T-helper 9 cell (primary cell): Measurements from ENCODE around the gene MBOAT1.

Source experiments
- DNase-seq: peaks from one replicate; pipeline ENCODE4 v3.0.0-alpha.2; 2020

The MBOAT1 gene

GRCh38 chr6:20092071-20092566 is 120.2 kb downstream of the MBOAT1 start:
- DNase-seq: no peak

- DNase-seq: no peak
Measured at GRCh38 chr6:20086992-20087391, 125.3 kb downstream of the MBOAT1 start.

- no peak for DNase-seq
Measured at GRCh38 chr6:20085817-20086216, 126.5 kb downstream of the MBOAT1 start.

- DNase-seq: no peak
Measured at GRCh38 chr6:20084411-20084810, 127.9 kb downstream of the MBOAT1 start.

GRCh38 chr6:20071998-20072397 is 140.3 kb downstream of the MBOAT1 start:
- DNase-seq: no peak

- DNase-seq: no peak
Measured at GRCh38 chr6:20070047-20070446, 142.2 kb downstream of the MBOAT1 start.

- DNase-seq: no peak
Measured at GRCh38 chr6:20069021-20069522, 143.2 kb downstream of the MBOAT1 start.

GRCh38 chr6:20068421-20068988 is 143.8 kb downstream of the MBOAT1 start:
- DNase-seq: no peak

- no peak for DNase-seq
Measured at GRCh38 chr6:20061952-20062351, 150.3 kb downstream of the MBOAT1 start.

GRCh38 chr6:20060252-20060651 is 152.0 kb downstream of the MBOAT1 start:
- DNase-seq: no peak

- DNase-seq: no peak
Measured at GRCh38 chr6:20058912-20059311, 153.4 kb downstream of the MBOAT1 start.

- no peak for DNase-seq
Measured at GRCh38 chr6:20058121-20058905, 154.0 kb downstream of the MBOAT1 start.

- DNase-seq: no peak
Measured at GRCh38 chr6:20056350-20056992, 155.8 kb downstream of the MBOAT1 start.

GRCh38 chr6:20055916-20056315 is 156.4 kb downstream of the MBOAT1 start:
- DNase-seq: no peak
